Neural crest cell (in vitro differentiated cells): Measurements from ENCODE around the gene RARG. TPM values are rescaled to one million over a fixed set of nuclear protein-coding genes. Genes with fewer than 3 reads are reported as not detected.

ENCODE experiments used
- DNase-seq: peaks from one replicate; pipeline ENCODE4 v3.0.0; 2021; ENCODE audit warnings: low read depth, mixed read lengths, low spot score
- H3K27ac Mint-ChIP-seq: one replicate; pipeline ENCODE4 v1.8.0; 2021; ENCODE audit warnings: mild to moderate bottlenecking, mixed read lengths; ENCODE audit not compliant: unreplicated experiment
- H3K27me3 Mint-ChIP-seq: 2 replicates; pipeline ENCODE4 v1.8.0; 2021; ENCODE audit warnings: low read depth, mild to moderate bottlenecking, mixed read lengths
- H3K36me3 Mint-ChIP-seq: 2 replicates; pipeline ENCODE4 v1.8.0; 2021; ENCODE audit warnings: low read depth, mild to moderate bottlenecking, mixed read lengths
- H3K4me1 Mint-ChIP-seq: 2 replicates; pipeline ENCODE4 v1.8.0; 2021; ENCODE audit warnings: mixed read lengths
- H3K4me3 Mint-ChIP-seq: one replicate; pipeline ENCODE4 v1.8.0; 2021; ENCODE audit warnings: mild to moderate bottlenecking, mixed read lengths
- H3K9me3 Mint-ChIP-seq: 2 replicates; pipeline ENCODE4 v1.8.0; 2021; ENCODE audit warnings: mixed read lengths
- total RNA-seq: library from RNA; stranded (reverse); gene quantifications from 2 replicates; pipeline ENCODE4 v1.2.1, GENCODE V29; 2021
- TF ChIP-seq, protein P1 (sequence below): fragments of 200-600 bp; sonication (generic); conservative IDR thresholded peaks from 2 replicates; pipeline ENCODE4 v1.5.0; 2021; ENCODE audit warnings: antibody characterized with exemption, mild to moderate bottlenecking

Gene RARG
- total RNA-seq, 1 donor from 2014 or later, result 5.4 TPM

DNA sequence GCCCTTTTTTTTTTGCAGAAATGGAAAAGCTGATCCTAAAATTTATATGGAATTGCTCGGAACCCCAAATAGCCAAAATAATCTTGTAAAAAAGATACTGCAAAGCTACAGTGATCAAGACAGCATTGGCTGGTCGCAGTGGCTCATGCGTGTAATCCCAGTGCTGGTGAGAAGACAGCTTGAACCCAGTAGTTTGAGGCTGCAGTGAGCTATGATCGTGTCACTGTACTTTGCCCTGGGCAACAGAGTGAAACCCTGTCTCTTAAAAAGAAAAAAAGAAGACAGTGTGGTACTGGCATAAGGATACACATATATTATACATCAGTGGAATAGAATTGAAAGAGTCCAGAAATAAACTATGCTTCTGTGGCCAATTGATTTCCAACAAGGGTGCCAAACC is 30.4 kb downstream of the RARG start:
- TF ChIP-seq, protein P1, sequence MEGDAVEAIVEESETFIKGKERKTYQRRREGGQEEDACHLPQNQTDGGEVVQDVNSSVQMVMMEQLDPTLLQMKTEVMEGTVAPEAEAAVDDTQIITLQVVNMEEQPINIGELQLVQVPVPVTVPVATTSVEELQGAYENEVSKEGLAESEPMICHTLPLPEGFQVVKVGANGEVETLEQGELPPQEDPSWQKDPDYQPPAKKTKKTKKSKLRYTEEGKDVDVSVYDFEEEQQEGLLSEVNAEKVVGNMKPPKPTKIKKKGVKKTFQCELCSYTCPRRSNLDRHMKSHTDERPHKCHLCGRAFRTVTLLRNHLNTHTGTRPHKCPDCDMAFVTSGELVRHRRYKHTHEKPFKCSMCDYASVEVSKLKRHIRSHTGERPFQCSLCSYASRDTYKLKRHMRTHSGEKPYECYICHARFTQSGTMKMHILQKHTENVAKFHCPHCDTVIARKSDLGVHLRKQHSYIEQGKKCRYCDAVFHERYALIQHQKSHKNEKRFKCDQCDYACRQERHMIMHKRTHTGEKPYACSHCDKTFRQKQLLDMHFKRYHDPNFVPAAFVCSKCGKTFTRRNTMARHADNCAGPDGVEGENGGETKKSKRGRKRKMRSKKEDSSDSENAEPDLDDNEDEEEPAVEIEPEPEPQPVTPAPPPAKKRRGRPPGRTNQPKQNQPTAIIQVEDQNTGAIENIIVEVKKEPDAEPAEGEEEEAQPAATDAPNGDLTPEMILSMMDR, result no peak

DNA sequence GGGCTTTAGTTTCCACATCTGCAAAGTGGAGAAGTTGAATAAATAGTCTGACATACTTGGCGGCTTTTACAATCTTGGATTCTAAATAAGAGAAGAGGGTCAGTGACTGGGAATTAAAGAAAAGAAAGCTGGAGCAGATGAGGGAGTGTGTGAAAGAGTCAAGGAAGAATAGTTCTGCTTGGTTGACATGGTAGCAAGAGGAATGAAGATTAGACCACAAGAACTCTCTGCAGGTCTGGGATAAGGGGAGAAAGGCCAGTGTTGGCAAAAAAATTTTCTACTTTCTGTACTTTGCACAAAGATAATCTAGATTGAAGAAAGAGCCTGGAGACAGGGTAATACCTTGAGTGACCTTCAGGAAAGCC is 30.9 kb downstream of the RARG start:
- TF ChIP-seq, protein P1, result no peak
- Mint-ChIP-seq H3K36me3 (no peaks in the 10 kb centered on the region), H3K9me3 (no peaks in the 10 kb centered on the region), H3K27me3 (peaks cover 40% of the 10 kb centered on the region), H3K4me3 (no peak overlapping the region), H3K4me1 (peaks cover 10% of the 10 kb centered on the region), H3K27ac (no peak overlapping the region)
- no peak for DNase-seq

More for the DNA sequence above, 30.4 kb downstream of the RARG start:
- H3K27me3 Mint-ChIP-seq, result peaks cover 36% of the 10 kb centered on the region
- no peaks in the 10 kb centered on the region for H3K36me3 Mint-ChIP-seq
- peaks cover 10% of the 10 kb centered on the region for H3K4me1 Mint-ChIP-seq
- H3K27ac Mint-ChIP-seq, result no peak overlapping the region
- no peak for DNase-seq
- no peaks in the 10 kb centered on the region for H3K9me3 Mint-ChIP-seq
- no peak overlapping the region for H3K4me3 Mint-ChIP-seq

DNA sequence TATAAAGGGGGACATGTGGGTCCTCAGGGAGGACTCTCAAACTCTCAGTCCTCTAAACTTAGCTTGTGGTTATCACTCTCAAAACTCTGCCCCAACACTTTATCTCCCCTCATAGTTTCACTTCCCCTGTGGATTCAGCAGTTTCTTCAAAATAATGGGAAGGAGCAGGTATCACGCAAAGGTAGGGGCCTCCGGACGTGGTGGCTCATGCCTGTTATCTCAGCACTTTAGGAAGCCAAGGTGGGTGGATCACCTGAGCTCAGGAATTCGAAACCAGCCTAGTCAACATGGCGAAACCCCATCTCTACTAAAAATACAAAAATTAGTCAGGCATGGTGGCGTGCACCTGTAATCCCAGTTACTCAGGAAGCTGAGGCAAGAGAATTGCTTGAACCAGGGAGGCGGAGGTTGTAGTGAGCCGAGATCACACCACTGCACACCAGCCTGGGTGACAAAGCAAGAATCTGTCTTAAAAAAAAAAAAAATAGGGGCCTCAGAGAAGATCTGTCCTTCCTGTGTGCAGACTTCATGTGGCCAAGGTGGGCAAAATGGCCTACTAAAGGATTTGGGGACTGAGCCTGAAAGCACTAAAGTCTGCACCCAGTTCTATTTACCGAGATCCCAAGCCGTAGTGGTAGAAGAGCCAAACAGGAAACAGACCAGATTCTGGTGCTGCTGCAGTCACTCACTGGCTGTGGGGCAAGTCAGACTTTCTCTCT is 31.4 kb downstream of the RARG start:
- H3K4me3 Mint-ChIP-seq, result no peak overlapping the region
- H3K4me1 Mint-ChIP-seq, result peaks cover 10% of the 10 kb centered on the region
- DNase-seq, result no peak
- TF ChIP-seq, protein P1, result no peak
- no peak overlapping the region for H3K27ac Mint-ChIP-seq
- H3K9me3 Mint-ChIP-seq, result no peaks in the 10 kb centered on the region
- H3K27me3 Mint-ChIP-seq, result peaks cover 45% of the 10 kb centered on the region
- H3K36me3 Mint-ChIP-seq, result no peaks in the 10 kb centered on the region

DNA sequence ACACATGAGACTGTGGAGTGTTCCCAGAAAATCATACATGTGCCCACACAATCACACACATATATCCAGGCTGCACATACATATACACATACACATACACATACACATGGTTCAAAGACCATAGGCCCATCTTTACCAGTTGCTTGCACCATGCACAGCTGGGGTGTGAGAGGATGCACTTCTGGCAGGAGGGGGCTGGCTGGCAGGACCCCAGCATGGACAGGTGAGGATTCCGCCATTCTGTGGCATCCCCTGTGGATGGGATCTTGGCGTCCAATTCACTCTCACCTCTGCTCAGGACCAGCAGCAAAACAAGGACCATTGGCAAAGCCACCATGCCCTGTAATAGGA is 31.9 kb downstream of the RARG start:
- no peak for DNase-seq
- Mint-ChIP-seq H3K36me3 (no peaks in the 10 kb centered on the region), H3K27ac (no peak overlapping the region), H3K9me3 (no peaks in the 10 kb centered on the region), H3K4me3 (no peak overlapping the region), H3K27me3 (peaks cover 51% of the 10 kb centered on the region), H3K4me1 (peaks cover 10% of the 10 kb centered on the region)
- TF ChIP-seq, protein P1, result no peak

DNA sequence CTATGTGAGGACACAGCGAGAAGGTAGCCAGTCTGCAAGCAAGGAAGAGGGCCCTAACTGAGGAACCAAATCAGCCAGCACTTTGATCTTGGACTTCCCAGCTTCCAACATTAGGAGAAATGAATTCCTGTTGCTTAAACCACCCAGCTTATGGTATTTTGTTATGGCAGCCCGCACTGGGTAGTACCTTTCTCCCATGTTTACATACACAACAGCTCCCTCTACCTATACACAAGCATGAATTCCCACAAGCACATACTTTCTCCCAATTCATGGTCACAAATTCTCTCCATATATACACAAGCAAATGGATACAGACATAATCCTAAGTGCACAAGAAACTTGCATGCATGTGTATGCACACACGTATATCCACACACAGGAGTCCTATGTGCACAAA is 32.3 kb downstream of the RARG start:
- Mint-ChIP-seq H3K27me3 (peaks cover 55% of the 10 kb centered on the region), H3K4me3 (no peak overlapping the region), H3K4me1 (peaks cover 10% of the 10 kb centered on the region), H3K9me3 (no peaks in the 10 kb centered on the region), H3K27ac (no peak overlapping the region), H3K36me3 (no peaks in the 10 kb centered on the region)
- DNase-seq, result no peak
- TF ChIP-seq, protein P1, result no peak
